OCI-LY1 (cell line): ENCODE measurements around the gene NXNL1.

ENCODE experiments used
- H2AFZ ChIP-seq: fragments of 200-600 bp; sonication (generic), shearing (Covaris generic); 2 replicates; pipeline ENCODE4 v1.6.0; 2014; ENCODE audit warnings: antibody characterized with exemption, mild to moderate bottlenecking, low read length
- H3F3A ChIP-seq: fragments of 200-600 bp; sonication (generic), shearing (Covaris generic); 2 replicates; pipeline ENCODE4 v1.6.0; 2014; ENCODE audit warnings: mild to moderate bottlenecking, antibody characterized with exemption, low read length, moderate library complexity; ENCODE audit not compliant: insufficient read depth
- H3K27ac ChIP-seq: fragments of 200-600 bp; sonication (generic); 2 replicates; pipeline ENCODE4 v1.5.1; 2014; ENCODE audit warnings: low read length, mixed run types, mild to moderate bottlenecking, low read depth; ENCODE audit not compliant: poor library complexity, severe bottlenecking
- H3K27me3 ChIP-seq: fragments of 200-600 bp; sonication (generic); 2 replicates; pipeline ENCODE4 v1.6.0; 2014; ENCODE audit warnings: antibody characterized with exemption, mild to moderate bottlenecking, low read length, moderate library complexity; ENCODE audit not compliant: insufficient read depth
- H3K36me3 ChIP-seq: fragments of 200-600 bp; sonication (generic); 2 replicates; pipeline ENCODE4 v1.6.1; 2014; ENCODE audit warnings: mild to moderate bottlenecking, antibody characterized with exemption, low read length, moderate library complexity, mixed read lengths; ENCODE audit not compliant: insufficient read depth
- H3K4me1 ChIP-seq: fragments of 200-600 bp; sonication (generic); 2 replicates; pipeline ENCODE4 v1.5.1; 2014; ENCODE audit warnings: mild to moderate bottlenecking, low read length, moderate library complexity; ENCODE audit not compliant: insufficient read depth, severe bottlenecking
- H3K4me2 ChIP-seq: fragments of 200-600 bp; sonication (generic), shearing (Covaris generic); 2 replicates; pipeline ENCODE4 v1.6.1; 2014; ENCODE audit warnings: low read length
- H3K4me3 ChIP-seq: fragments of 200-600 bp; sonication (generic); 2 replicates; pipeline ENCODE4 v1.5.1; 2014; ENCODE audit warnings: low read length, low read depth, mild to moderate bottlenecking, mixed read lengths; ENCODE audit not compliant: poor library complexity, severe bottlenecking
- H3K79me2 ChIP-seq: fragments of 200-600 bp; shearing (Covaris generic); 2 replicates; pipeline ENCODE4 v1.6.1; 2016; ENCODE audit warnings: mixed run types, low read length, mixed read lengths; ENCODE audit not compliant: insufficient read depth
- H3K9ac ChIP-seq: fragments of 200-600 bp; sonication (generic), shearing (Covaris generic); 2 replicates; pipeline ENCODE4 v1.6.1; 2014; ENCODE audit warnings: mild to moderate bottlenecking, low read length, mixed read lengths
- H3K9me2 ChIP-seq: fragments of 200-600 bp; sonication (generic), shearing (Covaris generic); 2 replicates; pipeline ENCODE4 v1.6.1; 2014; ENCODE audit warnings: low read depth, mild to moderate bottlenecking, low read length, mixed read lengths
- H3K9me3 ChIP-seq: fragments of 200-600 bp; shearing (Covaris generic); 2 replicates; pipeline ENCODE4 v1.6.1; 2014; ENCODE audit warnings: low read length, mixed read lengths
- H4K20me1 ChIP-seq: fragments of 200-600 bp; sonication (generic), shearing (Covaris generic); 2 replicates; pipeline ENCODE4 v1.6.0; 2016; ENCODE audit warnings: mild to moderate bottlenecking, low read length; ENCODE audit not compliant: insufficient read depth
- EZH2 ChIP-seq: fragments of 200-600 bp; sonication (generic), shearing (Covaris generic); IDR thresholded peaks from 2 replicates; pipeline ENCODE4 v1.8.0; 2017; ENCODE audit warnings: borderline replicate concordance, mixed run types, mild to moderate bottlenecking, antibody characterized with exemption, low read length, moderate library complexity, mixed read lengths
- TF ChIP-seq, protein P1 (sequence below): fragments of 200-600 bp; sonication (generic), shearing (Covaris generic); IDR thresholded peaks from 2 replicates; pipeline ENCODE4 v1.5.1; 2017; ENCODE audit warnings: mild to moderate bottlenecking, antibody characterized with exemption, low read length, moderate library complexity, mixed read lengths

The NXNL1 gene

DNA sequence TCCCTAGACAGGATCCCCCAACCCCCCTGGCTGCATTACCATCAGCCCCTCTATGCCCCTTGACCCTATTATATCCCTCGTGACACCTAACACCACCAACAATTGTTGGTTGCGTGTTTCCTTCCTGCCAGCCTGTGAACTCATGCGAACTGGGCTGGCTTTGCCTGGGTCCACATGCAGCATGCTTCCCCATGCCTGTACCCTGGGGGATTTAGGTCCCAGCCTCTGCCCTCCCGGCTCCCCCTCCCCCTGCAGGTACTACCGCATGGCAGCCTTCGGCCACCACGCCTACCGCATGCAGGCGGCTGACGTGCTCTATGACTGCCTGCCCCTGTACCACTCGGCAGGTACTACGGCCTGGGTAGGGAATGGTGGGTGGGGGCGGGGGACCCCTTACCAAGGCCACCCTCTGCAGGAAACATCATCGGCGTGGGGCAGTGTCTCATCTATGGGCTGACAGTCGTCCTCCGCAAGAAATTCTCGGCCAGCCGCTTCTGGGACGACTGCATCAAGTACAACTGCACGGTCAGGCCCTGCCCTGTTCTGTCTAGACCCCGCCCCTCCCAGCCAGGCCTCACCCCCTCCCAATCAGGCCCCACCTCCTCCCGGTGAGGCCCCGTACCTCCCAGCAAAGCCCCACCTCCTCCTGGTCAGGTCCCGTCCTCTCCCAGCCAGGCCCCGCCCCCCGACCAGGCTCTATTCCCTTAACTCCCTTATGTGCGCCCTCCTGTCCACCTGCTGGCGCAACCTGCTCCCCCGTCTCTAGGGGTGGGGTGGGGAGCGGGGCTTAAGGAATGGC lies 28.1 kb upstream of the NXNL1 start:
- peak overlapping the region; percentile 17; the same call in 1 of the 2 replicates for H3K9ac ChIP-seq
- TF ChIP-seq, protein P1, sequence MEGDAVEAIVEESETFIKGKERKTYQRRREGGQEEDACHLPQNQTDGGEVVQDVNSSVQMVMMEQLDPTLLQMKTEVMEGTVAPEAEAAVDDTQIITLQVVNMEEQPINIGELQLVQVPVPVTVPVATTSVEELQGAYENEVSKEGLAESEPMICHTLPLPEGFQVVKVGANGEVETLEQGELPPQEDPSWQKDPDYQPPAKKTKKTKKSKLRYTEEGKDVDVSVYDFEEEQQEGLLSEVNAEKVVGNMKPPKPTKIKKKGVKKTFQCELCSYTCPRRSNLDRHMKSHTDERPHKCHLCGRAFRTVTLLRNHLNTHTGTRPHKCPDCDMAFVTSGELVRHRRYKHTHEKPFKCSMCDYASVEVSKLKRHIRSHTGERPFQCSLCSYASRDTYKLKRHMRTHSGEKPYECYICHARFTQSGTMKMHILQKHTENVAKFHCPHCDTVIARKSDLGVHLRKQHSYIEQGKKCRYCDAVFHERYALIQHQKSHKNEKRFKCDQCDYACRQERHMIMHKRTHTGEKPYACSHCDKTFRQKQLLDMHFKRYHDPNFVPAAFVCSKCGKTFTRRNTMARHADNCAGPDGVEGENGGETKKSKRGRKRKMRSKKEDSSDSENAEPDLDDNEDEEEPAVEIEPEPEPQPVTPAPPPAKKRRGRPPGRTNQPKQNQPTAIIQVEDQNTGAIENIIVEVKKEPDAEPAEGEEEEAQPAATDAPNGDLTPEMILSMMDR, result no peak; the same call in 1 of the 2 replicates
- no peak for TF ChIP-seq EZH2
- H3K27ac ChIP-seq, result no peak overlapping the region
- H2AFZ ChIP-seq, result no peak overlapping the region
- no peaks in the 10 kb centered on the region for H3F3A ChIP-seq
- no peaks in the 10 kb centered on the region for H3K36me3 ChIP-seq
- H3K27me3 ChIP-seq, result no peaks in the 10 kb centered on the region
- peak overlapping the region; percentile 55 for H3K4me3 ChIP-seq
- H3K4me2 ChIP-seq, result peak overlapping the region; percentile 65
- H3K9me3 ChIP-seq, result no peaks in the 10 kb centered on the region
- H3K4me1 ChIP-seq, result peaks cover 11% of the 10 kb centered on the region
- no peaks in the 10 kb centered on the region for H3K9me2 ChIP-seq
- H4K20me1 ChIP-seq, result no peaks in the 10 kb centered on the region
- no peaks in the 10 kb centered on the region for H3K79me2 ChIP-seq

DNA sequence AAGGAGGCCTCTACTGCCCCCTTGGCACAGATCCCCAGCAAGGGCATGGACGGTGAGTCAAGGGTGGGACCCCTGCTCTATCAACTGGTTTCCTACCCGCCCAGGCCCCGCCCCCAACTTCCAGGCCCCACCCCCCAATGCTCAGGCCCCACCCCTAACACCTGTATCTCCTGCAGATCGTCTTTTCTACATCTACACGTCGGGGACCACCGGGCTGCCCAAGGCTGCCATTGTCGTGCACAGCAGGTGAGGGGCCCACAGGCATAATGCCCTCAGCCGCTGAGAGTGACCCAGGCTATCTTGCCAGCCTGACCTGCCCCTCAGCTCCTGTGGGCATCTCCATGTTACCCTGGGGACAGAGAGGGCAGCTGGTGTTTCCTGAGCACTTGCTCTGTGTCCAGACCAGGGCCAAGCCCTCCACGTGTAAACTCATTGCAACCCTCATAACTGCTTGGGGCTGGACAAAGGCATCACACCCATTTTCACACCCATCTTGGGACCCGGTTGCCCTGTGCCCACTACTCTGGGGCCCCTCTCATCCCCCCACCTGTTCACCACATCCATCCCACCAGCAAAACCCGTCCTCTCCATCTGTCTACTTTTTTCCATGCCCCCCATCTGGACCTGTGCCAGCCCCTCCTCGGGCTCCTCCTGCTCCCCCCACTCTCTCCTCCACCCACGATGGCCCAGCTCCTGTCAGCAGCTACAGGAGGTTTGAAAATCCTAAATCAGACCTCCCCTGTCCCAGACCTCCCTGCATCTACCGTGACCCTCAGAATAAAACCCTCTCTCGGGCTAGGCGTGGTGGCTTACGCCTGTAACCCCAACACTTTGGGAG lies 26.8 kb upstream of the NXNL1 start:
- H2AFZ ChIP-seq, result no peak overlapping the region
- H3K4me3 ChIP-seq, result no peak overlapping the region
- H3K9ac ChIP-seq, result no peak overlapping the region
- peaks cover 11% of the 10 kb centered on the region for H3K4me1 ChIP-seq
- no peak overlapping the region for H3K4me2 ChIP-seq
- no peak overlapping the region for H3K27ac ChIP-seq
- 0 out of 2 replicates have a peak, but pooled peaks cover 3% of the 10 kb centered on the region for H3K27me3 ChIP-seq
- no peaks in the 10 kb centered on the region for H3K9me2 ChIP-seq
- no peaks in the 10 kb centered on the region for H4K20me1 ChIP-seq
- no peaks in the 10 kb centered on the region for H3K79me2 ChIP-seq
- TF ChIP-seq, protein P1, result no peak
- TF ChIP-seq EZH2, result no peak
- H3K36me3 ChIP-seq, result no peaks in the 10 kb centered on the region
- no peaks in the 10 kb centered on the region for H3F3A ChIP-seq
- no peaks in the 10 kb centered on the region for H3K9me3 ChIP-seq

DNA sequence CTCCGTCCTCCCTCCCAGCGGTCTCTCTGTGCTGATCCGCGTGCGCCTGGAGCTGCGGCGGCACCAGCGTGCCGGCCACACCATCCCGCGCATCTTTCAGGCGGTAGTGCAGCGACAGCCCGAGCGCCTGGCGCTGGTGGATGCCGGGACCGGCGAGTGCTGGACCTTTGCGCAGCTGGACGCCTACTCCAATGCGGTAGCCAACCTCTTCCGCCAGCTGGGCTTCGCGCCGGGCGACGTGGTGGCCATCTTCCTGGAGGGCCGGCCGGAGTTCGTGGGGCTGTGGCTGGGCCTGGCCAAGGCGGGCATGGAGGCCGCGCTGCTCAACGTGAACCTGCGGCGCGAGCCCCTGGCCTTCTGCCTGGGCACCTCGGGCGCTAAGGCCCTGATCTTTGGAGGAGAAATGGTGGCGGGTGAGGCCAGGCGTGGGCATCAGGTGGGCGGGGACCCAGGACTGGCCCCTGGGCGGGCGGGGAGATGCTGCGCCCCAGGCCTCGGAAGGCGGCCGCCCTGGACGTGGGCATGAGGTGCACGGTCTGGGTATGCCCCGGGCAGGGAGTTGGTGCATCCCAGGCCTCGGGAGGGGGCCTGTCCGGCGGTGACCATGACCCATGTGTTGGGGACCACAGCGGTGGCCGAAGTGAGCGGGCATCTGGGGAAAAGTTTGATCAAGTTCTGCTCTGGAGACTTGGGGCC lies 26.0 kb upstream of the NXNL1 start:
- no peaks in the 10 kb centered on the region for H3K9me3 ChIP-seq
- no peak overlapping the region for H3K9ac ChIP-seq
- peaks cover 11% of the 10 kb centered on the region for H3K4me1 ChIP-seq
- H2AFZ ChIP-seq, result no peak overlapping the region
- 0 out of 2 replicates have a peak, but pooled peaks cover 4% of the 10 kb centered on the region for H3K27me3 ChIP-seq
- no peaks in the 10 kb centered on the region for H3K9me2 ChIP-seq
- H3F3A ChIP-seq, result no peaks in the 10 kb centered on the region
- H3K79me2 ChIP-seq, result no peaks in the 10 kb centered on the region
- no peak overlapping the region for H3K27ac ChIP-seq
- no peak for TF ChIP-seq EZH2
- TF ChIP-seq, protein P1, result no peak
- no peak overlapping the region for H3K4me2 ChIP-seq
- no peak overlapping the region for H3K4me3 ChIP-seq
- no peaks in the 10 kb centered on the region for H4K20me1 ChIP-seq
- H3K36me3 ChIP-seq, result no peaks in the 10 kb centered on the region
